T-cell (primary cell): ENCODE data around the gene STAMBPL1. TPM values are rescaled to one million over a fixed set of nuclear protein-coding genes. Genes with fewer than 3 reads are reported as not detected.

Source experiments
- ATAC-seq, 4 experiments: fragments of 200-7000 bp in 3 of 4; fragments of 150-1000 bp in 1 of 4; cut with Tn5 transposase; replicated peaks in 1 of 4; 1 replicate in 3 of 4; 2 replicates in 1 of 4; pipeline ENCODE4 v1.10.0; 2021; ENCODE audit warnings: moderate library complexity in 3 of 4, mild to moderate bottlenecking in 2 of 4, moderate number of reproducible peaks in 1 of 4
- CTCF ChIA-PET, 2 donors: fragments of 300-600 bp; sonication (Branson Sonifier 250); formaldehyde crosslinking; loops; one replicate each; lab custom pipeline; 2022; ENCODE audit warnings: antibody characterized with exemption in 2 of 2; lab: Charles Lee
- POLR2A ChIA-PET, 2 donors: fragments of 300-600 bp; sonication (Branson Sonifier 250); formaldehyde crosslinking; loops; one replicate each; lab custom pipeline; 2022; ENCODE audit warnings: antibody characterized with exemption in 2 of 2; lab: Charles Lee
- DNase-seq, 35 experiments: peaks; one replicate each; pipeline versions ENCODE4 v3.0.0 to v3.0.0-alpha.2; 2013 to 2023
- H3K27ac ChIP-seq: one replicate; pipeline ENCODE4 v1.5.1; 2013; ENCODE audit warnings: low read length
- H3K27me3 ChIP-seq, 2 experiments: replicated peaks in 1 of 2; 1 replicate in 1 of 2; 2 replicates in 1 of 2; pipeline versions ENCODE4 v1.6.1 to v1.7.0; 2013; ENCODE audit warnings: low read length in 1 of 2, mixed read lengths in 1 of 2; ENCODE audit not compliant: control insufficient read depth in 2 of 2, insufficient read depth in 2 of 2; ENCODE audit errors: extremely low read depth in 1 of 2
- H3K36me3 ChIP-seq, 2 donors: 1 replicate in 1 of 2; 2 replicates in 1 of 2; pipeline versions ENCODE4 v1.6.1 to v1.7.0; 2013; ENCODE audit warnings: low read length in 1 of 2; ENCODE audit not compliant: control insufficient read depth in 2 of 2, insufficient read depth in 1 of 2; ENCODE audit errors: extremely low read depth in 1 of 2
- H3K4me1 ChIP-seq, 2 experiments: 1 replicate in 1 of 2; 2 replicates in 1 of 2; pipeline versions ENCODE4 v1.6.1 to v1.7.0; 2013; ENCODE audit warnings: low read length in 2 of 2, mixed read lengths in 1 of 2; ENCODE audit not compliant: insufficient read depth in 2 of 2, control insufficient read depth in 1 of 2; ENCODE audit errors: extremely low read depth in 1 of 2
- H3K4me3 ChIP-seq, 2 donors: 1 replicate in 1 of 2; 2 replicates in 1 of 2; pipeline versions ENCODE4 v1.5.1 to v1.7.0; 2013; ENCODE audit warnings: mild to moderate bottlenecking in 2 of 2, low read length in 1 of 2, moderate library complexity in 1 of 2; ENCODE audit not compliant: control insufficient read depth in 1 of 2; ENCODE audit errors: extremely low read depth in 1 of 2
- H3K9me3 ChIP-seq: 2 replicates; pipeline ENCODE4 v1.7.0; 2013
- H3K27ac Mint-ChIP-seq, 2 donors: one replicate each; pipeline ENCODE4 v1.8.0; 2020 to 2021; ENCODE audit warnings: mild to moderate bottlenecking in 2 of 2, mixed read lengths in 2 of 2
- H3K27me3 Mint-ChIP-seq, 2 donors: one replicate each; pipeline ENCODE4 v1.8.0; 2021 to 2022; ENCODE audit warnings: mixed read lengths in 2 of 2
- H3K36me3 Mint-ChIP-seq: one replicate; pipeline ENCODE4 v1.8.0; 2021; ENCODE audit warnings: mixed read lengths
- H3K4me1 Mint-ChIP-seq, 3 donors: one replicate each; pipeline ENCODE4 v1.8.0; 2020 to 2022; ENCODE audit warnings: mixed read lengths in 3 of 3, mild to moderate bottlenecking in 1 of 3
- H3K4me3 Mint-ChIP-seq, 3 donors: one replicate each; pipeline ENCODE4 v1.8.0; 2020 to 2022; ENCODE audit warnings: mild to moderate bottlenecking in 3 of 3, mixed read lengths in 3 of 3, moderate library complexity in 3 of 3
- H3K9me3 Mint-ChIP-seq, 3 donors: one replicate each; pipeline ENCODE4 v1.8.0; 2020 to 2022; ENCODE audit warnings: mixed read lengths in 3 of 3
- WGBS: methylation state at CpG from one replicate; pipeline ENCODE4 v1.1.5; 2013; ENCODE audit warnings: missing lambda C conversion rate; ENCODE audit not compliant: insufficient coverage; 5-methylcytosine and 5-hydroxymethylcytosine counted together
- total RNA-seq, 35 experiments: library from RNA in 6 of 35; stranded (reverse) in 6 of 35; fragments of 120-200 nt in 1 of 35; gene quantifications; one replicate each; pipeline versions ENCODE4 v1.2.1 to v1.2.4 and lab custom pipeline; 2013 to 2026

STAMBPL1 gene
- total RNA-seq, 5 donors from 2014 or later (not counting 1 experiment from before 2014, with no cell fraction given): 27.5 to 37.8 (median 34.5) TPM

DNA sequence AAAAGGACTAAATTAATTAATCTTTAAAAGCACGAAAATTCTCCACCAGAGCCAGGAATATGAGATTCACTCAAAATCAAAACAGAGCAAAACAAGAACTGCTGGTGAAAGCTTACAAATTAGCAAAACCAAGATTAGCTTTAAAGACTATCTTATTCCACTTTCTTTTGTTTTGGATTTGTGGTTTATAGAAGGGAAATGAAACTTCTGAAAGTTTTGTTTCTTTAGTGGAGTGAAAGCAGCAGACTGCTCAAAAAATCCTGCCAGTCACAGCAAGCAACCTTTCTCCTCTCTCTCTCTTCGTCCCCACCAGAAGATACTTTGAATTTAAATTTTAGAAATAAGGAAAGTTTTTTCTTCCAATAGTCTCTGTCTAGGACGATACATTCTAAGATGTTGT is 64.8 kb downstream of the STAMBPL1 start:
- Mint-ChIP-seq H3K27ac (no peak overlapping the region), H3K9me3 (no peaks in the 10 kb centered on the region), H3K4me1 (peaks cover 7 to 14% (median 9%) of the 10 kb centered on the region in 3 donors), H3K4me3 (no peak overlapping the region), H3K36me3 (peaks cover 29% of the 10 kb centered on the region), H3K27me3 (no peaks in the 10 kb centered on the region)
- POLR2A ChIA-PET: interaction anchor here in 1 of 2 donors (0.6 kb wide), 1 partner anchor 1034 kb away, joined by 3 read pairs; no protein-coding TSS in a partner anchor
- Histone ChIP-seq H3K27me3 (no peaks in the 10 kb centered on the region), H3K9me3 (no peaks in the 10 kb centered on the region), H3K36me3 (peaks cover 2 to 5% of the 10 kb centered on the region in 2 donors), H3K4me1 (peaks cover 0 to 3% of the 10 kb centered on the region in 2 experiments), H3K27ac (no peak overlapping the region), H3K4me3 (no peak overlapping the region)
- CTCF ChIA-PET: interaction anchor here (0.9 to 1.3 kb wide), 3 partner anchors 9 to 42 kb away, joined by 3 to 11 read pairs (median 4); no protein-coding TSS in a partner anchor
- WGBS: no CpG with 5 or more reads among the region's 3 CpGs
- ATAC-seq (no peak), DNase-seq (no peak)

GRCh38 chr10:88946200-88946599 is 66.2 kb downstream of the STAMBPL1 start:
- H3K27me3 ChIP-seq: no peaks in the 10 kb centered on the region
- no peaks in the 10 kb centered on the region for H3K27me3 Mint-ChIP-seq
- ATAC-seq: no peak
- peaks cover 7 to 14% (median 7%) of the 10 kb centered on the region in 3 donors for H3K4me1 Mint-ChIP-seq
- H3K27ac Mint-ChIP-seq: no peak overlapping the region
- WGBS: no CpG with 5 or more reads among the region's 1 CpG
- H3K4me1 ChIP-seq: peaks cover 0 to 3% of the 10 kb centered on the region in 2 experiments
- H3K9me3 Mint-ChIP-seq: no peaks in the 10 kb centered on the region
- ChIA-PET POLR2A (interaction anchor here in 1 of 2 donors (0.6 kb wide), 2 partner anchors 277 to 328 kb away, joined by 3 to 5 read pairs; no protein-coding TSS in a partner anchor), CTCF (interaction anchor here (0.6 to 1.3 kb wide), 5 partner anchors 12 to 94 kb away, joined by 4 to 11 read pairs (median 5); no protein-coding TSS in a partner anchor)
- peaks cover 2 to 5% of the 10 kb centered on the region in 2 donors for H3K36me3 ChIP-seq
- DNase-seq: no peak
- H3K27ac ChIP-seq: no peak overlapping the region
- no peak overlapping the region for H3K4me3 ChIP-seq
- H3K9me3 ChIP-seq: no peaks in the 10 kb centered on the region
- peaks cover 23% of the 10 kb centered on the region for H3K36me3 Mint-ChIP-seq
- no peak overlapping the region for H3K4me3 Mint-ChIP-seq

DNA sequence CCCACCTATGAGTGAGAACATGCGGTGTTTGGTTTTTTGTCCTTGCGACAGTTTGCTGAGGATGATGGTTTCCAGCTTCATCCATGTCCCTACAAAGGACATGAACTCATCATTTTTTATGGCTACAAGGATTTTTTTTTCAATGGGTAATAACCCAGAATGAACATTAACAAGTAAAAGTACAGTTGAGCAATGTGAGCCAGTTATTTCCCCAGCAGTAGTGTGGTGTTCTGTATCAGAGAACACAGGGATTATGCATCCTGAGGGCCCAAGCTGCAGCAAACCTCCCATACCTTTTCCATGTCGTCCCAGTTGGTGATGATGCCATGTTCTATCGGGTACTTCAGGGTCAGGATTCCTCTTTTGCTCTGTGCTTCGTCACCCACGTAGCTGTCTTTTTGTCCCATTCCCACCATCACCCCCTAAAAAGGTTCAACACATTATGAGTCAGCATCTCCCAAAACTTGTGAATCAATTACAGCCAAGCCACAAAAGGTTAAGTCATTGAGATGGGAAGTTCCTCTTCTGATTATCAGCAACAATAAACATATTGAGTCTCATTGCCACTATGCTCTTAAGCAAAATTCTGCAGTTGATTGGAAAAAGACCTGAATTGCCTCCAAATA is 67.0 kb downstream of the STAMBPL1 start:
- CTCF ChIA-PET: interaction anchor here in 1 of 2 donors (1.0 kb wide), 1 partner anchor 14 kb away, joined by 3 read pairs; no protein-coding TSS in a partner anchor
- Histone ChIP-seq H3K4me3 (no peak overlapping the region), H3K27me3 (no peaks in the 10 kb centered on the region), H3K36me3 (peaks cover 0 to 5% of the 10 kb centered on the region in 2 donors), H3K4me1 (peaks cover 0 to 3% of the 10 kb centered on the region in 2 experiments), H3K27ac (no peak overlapping the region), H3K9me3 (no peaks in the 10 kb centered on the region)
- Mint-ChIP-seq H3K27ac (no peak overlapping the region), H3K36me3 (peaks cover 18% of the 10 kb centered on the region), H3K4me3 (no peak overlapping the region), H3K4me1 (peaks cover 0 to 14% (median 7%) of the 10 kb centered on the region in 3 donors), H3K9me3 (no peaks in the 10 kb centered on the region), H3K27me3 (no peaks in the 10 kb centered on the region)
- no CpG with 5 or more reads among the region's 6 CpGs for WGBS
- ATAC-seq (no peak), DNase-seq (no peak)
- POLR2A ChIA-PET: no interaction called here

DNA sequence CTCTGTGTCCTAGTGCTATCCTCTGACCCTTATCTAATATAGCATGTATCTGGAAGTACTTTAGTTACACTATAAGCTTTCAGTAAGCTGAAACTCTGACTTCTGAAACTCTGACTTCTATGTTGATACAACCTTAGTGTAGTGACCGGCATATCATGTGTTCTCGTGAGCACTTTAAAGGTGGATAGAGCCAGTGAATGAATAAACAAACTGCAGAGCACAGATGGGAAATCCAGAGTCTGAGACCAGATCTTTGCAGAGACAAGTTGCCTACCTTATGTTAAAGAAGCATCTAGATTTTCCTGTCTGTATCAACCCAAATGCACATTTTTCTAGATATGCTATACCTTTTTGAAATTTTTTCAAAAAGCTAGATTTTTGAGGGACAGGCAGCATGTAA is 69.0 kb downstream of the STAMBPL1 start:
- Histone ChIP-seq H3K4me1 (peaks cover 0 to 3% of the 10 kb centered on the region in 2 experiments), H3K4me3 (no peak overlapping the region), H3K9me3 (no peaks in the 10 kb centered on the region), H3K36me3 (no peaks in the 10 kb centered on the region), H3K27me3 (no peaks in the 10 kb centered on the region), H3K27ac (no peak overlapping the region)
- no peak for ATAC-seq
- Mint-ChIP-seq H3K27ac (no peak overlapping the region), H3K9me3 (no peaks in the 10 kb centered on the region), H3K4me3 (no peak overlapping the region), H3K4me1 (peaks cover 0 to 12% (median 7%) of the 10 kb centered on the region in 3 donors), H3K36me3 (peaks cover 21% of the 10 kb centered on the region), H3K27me3 (no peaks in the 10 kb centered on the region)
- WGBS: 92% methylated on average over 2 of the region's 2 CpGs
- DNase-seq: no peak
- ChIA-PET POLR2A (no interaction called here), CTCF (interaction anchor here (1.0 to 1.1 kb wide), 3 partner anchors 14 to 81 kb away, joined by 3 read pairs; no protein-coding TSS in a partner anchor)

- H3K27me3 Mint-ChIP-seq: no peaks in the 10 kb centered on the region
- H3K27ac Mint-ChIP-seq: no peak overlapping the region
- CTCF ChIA-PET: interaction anchor here in 1 of 2 donors (0.9 to 1.1 kb wide), 2 partner anchors 13 to 16 kb away, joined by 3 read pairs; no protein-coding TSS in a partner anchor
These were observed 70.1 kb downstream of the STAMBPL1 start for GRCh38 chr10:88949912-88950837.

GRCh38 chr10:88952647-88953111 is 72.6 kb downstream of the STAMBPL1 start, which contains the start of gene ACTA2:
ACTA2 (minus strand) TSS chr10:88952773; CDS start chr10:88948930, 3,843 bp downstream.
- Mint-ChIP-seq H3K9me3 (no peaks in the 10 kb centered on the region), H3K27ac (no peak within 1 kb of the TSS), H3K4me3 (no peak within 1 kb of the TSS), H3K27me3 (no peaks in the 10 kb centered on the region), H3K4me1 (no peaks in the 10 kb centered on the region), H3K36me3 (peaks cover 7% of the 10 kb centered on the region)
- H3K4me3 ChIP-seq: no peak within 1 kb of the TSS
- H3K36me3 ChIP-seq: no peaks in the 10 kb centered on the region
- H3K9me3 ChIP-seq: no peaks in the 10 kb centered on the region
- no peaks in the 10 kb centered on the region for H3K27me3 ChIP-seq
- POLR2A ChIA-PET: no interaction called here
- no peaks in the 10 kb centered on the region for H3K4me1 ChIP-seq
- DNase-seq (no peak), ATAC-seq (no peak)
- WGBS: 92% methylated on average over 6 of the region's 8 CpGs
- CTCF ChIA-PET: no interaction called here
- H3K27ac ChIP-seq: no peak within 1 kb of the TSS

More at GRCh38 chr10:88949912-88950837, 70.1 kb downstream of the STAMBPL1 start:
- Mint-ChIP-seq H3K36me3 (peaks cover 15% of the 10 kb centered on the region), H3K4me3 (no peak overlapping the region), H3K9me3 (no peaks in the 10 kb centered on the region), H3K4me1 (peaks cover 0 to 3% (median 0%) of the 10 kb centered on the region in 3 donors)
- no peak for DNase-seq
- no peak overlapping the region for H3K27ac ChIP-seq
- H3K9me3 ChIP-seq: no peaks in the 10 kb centered on the region
- no peaks in the 10 kb centered on the region for H3K27me3 ChIP-seq
- H3K4me1 ChIP-seq: no peaks in the 10 kb centered on the region
- 90% methylated on average over 1 of the region's 3 CpGs for WGBS
- H3K4me3 ChIP-seq: no peak overlapping the region
- ATAC-seq: no peak
- no peaks in the 10 kb centered on the region for H3K36me3 ChIP-seq
- POLR2A ChIA-PET: no interaction called here
